ENCODE results near the gene ZNF22. TPM values are rescaled to one million over a fixed set of nuclear protein-coding genes. Genes with fewer than 3 reads are reported as not detected.
A peak's percentile ranks its signal among the peaks of the same experiment; 100 is the strongest.

The ZNF22 gene
- total and polyA plus RNA-seq, 8 donors: 0.58 to 39.8 (median 15.9) TPM

GRCh38 chr10:44978213-44978569 lies 22.5 kb upstream of the ZNF22 start:
- intact Hi-C loops (cut with DNase I; ENCODE audit: low total_unique reads): no loop called here
- 5 to 16% (median 13%) methylated on average over 4 of the region's 4 CpGs for WGBS, 5 donors
- H3K36me3 ChIP-seq: peaks cover 0 to 18% (median 13%) of the 10 kb centered on the region in 4 donors
- H3K27me3 ChIP-seq: no peaks in the 10 kb centered on the region
- H3K9me3 ChIP-seq: no peaks in the 10 kb centered on the region
- H3K4me3 ChIP-seq: peak overlapping the region; percentile 56 to 73 (median 58)
- DNase-seq: no peak
- peaks cover 84 to 99% (median 90%) of the 10 kb centered on the region in 4 donors for H3K4me1 ChIP-seq
- TF ChIP-seq POLR2A (IDR thresholded peaks at IDR 0.05) (no peak), EP300 (IDR thresholded peaks at IDR 0.05) (no peak), POLR2AphosphoS5 (IDR thresholded peaks at IDR 0.05) (no peak), CTCF (IDR thresholded peaks at IDR 0.05) (no peak)
- H3K27ac ChIP-seq: peak overlapping the region; percentile 84 to 92 (median 89)

DNA sequence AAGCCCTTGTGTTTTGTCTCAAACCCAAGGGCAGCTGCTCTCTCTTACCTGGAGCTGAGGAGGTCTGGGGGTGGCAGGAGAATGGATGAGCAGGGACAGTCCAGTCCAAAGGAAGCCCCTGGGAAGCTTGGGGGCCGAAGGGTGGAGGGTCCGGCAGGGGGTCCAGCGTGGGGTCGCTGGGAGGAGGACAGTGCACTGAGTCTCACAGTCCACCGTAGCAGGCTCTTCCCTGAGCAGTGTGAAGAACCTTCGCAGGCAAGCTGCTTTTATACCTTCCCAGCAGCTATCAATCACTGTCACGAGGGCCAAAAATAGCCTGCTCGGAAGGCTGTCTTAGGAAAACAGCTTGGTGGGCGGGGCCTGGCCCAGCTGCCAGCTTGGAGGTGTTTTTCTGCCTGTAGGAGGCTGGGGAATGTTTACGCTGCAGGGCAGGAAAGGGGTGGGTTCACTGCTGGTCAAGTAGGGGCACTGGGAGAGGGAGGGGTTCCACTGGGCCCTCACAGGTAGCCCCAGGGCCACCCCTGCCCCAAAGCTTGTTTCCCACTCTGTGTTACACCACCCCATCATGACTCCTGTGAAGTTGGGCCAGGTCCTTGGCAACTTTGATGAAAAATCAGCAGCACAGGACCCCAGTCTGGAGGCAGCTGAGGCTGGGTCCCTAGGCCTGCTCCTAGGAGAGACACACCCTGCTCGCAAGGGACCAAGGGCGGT lies 22.0 kb upstream of the ZNF22 start, which contains the start of gene DEPP1:
Gene DEPP1 (minus strand): TSS at position 240 of the 711 bp plus-strand sequence. CDS start 779 bp downstream, outside the sequence.
- Histone ChIP-seq H3K27ac (peak within 1 kb of the TSS; percentile 84 to 92 (median 89)), H3K36me3 (peaks cover 0 to 23% (median 16%) of the 10 kb centered on the region in 4 donors), H3K9me3 (no peaks in the 10 kb centered on the region), H3K4me3 (peak within 1 kb of the TSS; percentile 56 to 73 (median 58)), H3K27me3 (no peaks in the 10 kb centered on the region), H3K4me1 (peaks cover 79 to 98% (median 85%) of the 10 kb centered on the region in 4 donors)
- DNase-seq: peak; percentile 97 to 98
- WGBS, 5 donors: 10 to 18% (median 16%) methylated on average over 11 to 12 of the region's 12 CpGs
- intact Hi-C loops (cut with DNase I; ENCODE audit: low total_unique reads): no loop called here
- peak in 2 of 4 donors; percentile 95 to 97 for TF ChIP-seq POLR2A (IDR thresholded peaks at IDR 0.05)
- TF ChIP-seq POLR2AphosphoS5 (IDR thresholded peaks at IDR 0.05): peak; percentile 98 to 100 (median 100)
- peak; percentile 79 for TF ChIP-seq EP300 (IDR thresholded peaks at IDR 0.05)
- peak in 2 of 7 experiments; percentile 6 to 36 for TF ChIP-seq CTCF (IDR thresholded peaks at IDR 0.05)

DNA sequence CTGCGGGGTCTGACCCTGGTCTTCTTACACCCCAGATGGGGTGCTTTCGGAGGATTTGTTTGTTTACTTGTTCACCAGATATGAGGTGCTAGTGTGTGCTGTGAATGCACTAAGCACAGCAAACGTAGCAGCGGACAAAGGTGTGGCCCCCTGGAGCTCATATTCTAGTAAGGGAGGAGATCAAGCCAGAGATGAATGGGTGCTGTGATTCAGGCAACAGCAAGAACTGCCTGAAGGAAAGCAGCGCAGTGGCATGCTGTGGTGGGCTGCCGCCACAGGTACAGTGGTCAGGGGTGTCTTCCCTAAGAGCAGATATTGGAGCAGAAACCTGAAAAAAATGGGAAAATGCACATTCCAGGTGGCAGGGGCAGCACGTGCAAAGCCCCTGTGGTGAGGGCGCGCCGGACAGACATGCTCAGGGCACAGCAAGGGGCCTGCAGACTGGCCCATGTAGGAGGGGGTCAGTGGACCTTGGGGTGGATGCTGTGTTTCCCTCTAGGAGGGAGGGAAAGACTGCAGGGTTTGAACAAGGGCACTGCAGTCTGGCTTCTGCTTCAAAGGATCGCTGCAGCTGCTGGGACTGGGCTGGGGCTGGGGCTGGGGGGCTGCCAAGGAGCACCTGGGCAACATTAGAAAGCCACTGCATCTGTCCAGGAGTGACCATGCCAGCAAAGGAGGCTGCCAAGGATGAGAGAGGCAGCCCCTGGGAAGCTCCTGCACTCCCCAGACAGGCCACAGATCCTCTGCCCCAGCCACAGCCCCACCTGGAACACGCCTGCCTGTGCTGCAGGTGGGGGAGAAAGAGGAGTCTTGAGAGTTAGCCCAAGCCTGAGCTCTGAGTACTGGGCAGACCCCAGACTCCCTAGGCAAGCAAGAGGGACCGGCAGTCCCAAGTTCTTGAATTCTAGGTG lies 21.2 kb upstream of the ZNF22 start:
- no peak for DNase-seq
- intact Hi-C loops (cut with DNase I; ENCODE audit: low total_unique reads): no loop called here
- Histone ChIP-seq H3K4me1 (peaks cover 74 to 98% (median 78%) of the 10 kb centered on the region in 4 donors), H3K9me3 (no peaks in the 10 kb centered on the region), H3K36me3 (peaks cover 0 to 30% (median 20%) of the 10 kb centered on the region in 4 donors), H3K27me3 (no peaks in the 10 kb centered on the region), H3K27ac (peak overlapping the region; percentile 66 to 92 (median 89)), H3K4me3 (peak overlapping the region in 2 of 4 donors; percentile 61 to 73)
- TF ChIP-seq POLR2AphosphoS5 (IDR thresholded peaks at IDR 0.05) (no peak), EP300 (IDR thresholded peaks at IDR 0.05) (no peak)
- 72 to 84% (median 74%) methylated on average over 13 of the region's 13 CpGs for WGBS, 5 donors

GRCh38 chr10:44980309-44981171 lies 20.2 kb upstream of the ZNF22 start:
- peaks cover 71 to 98% (median 78%) of the 10 kb centered on the region in 4 donors for H3K4me1 ChIP-seq
- H3K27ac ChIP-seq: peak overlapping the region; percentile 37 to 92 (median 89)
- no peaks in the 10 kb centered on the region for H3K9me3 ChIP-seq
- H3K36me3 ChIP-seq: peaks cover 0 to 40% (median 29%) of the 10 kb centered on the region in 4 donors
- WGBS, 5 donors: 69 to 79% (median 73%) methylated on average over 10 to 14 of the region's 14 CpGs
- intact Hi-C loops (cut with DNase I; ENCODE audit: low total_unique reads): no loop called here
- no peak for DNase-seq
- TF ChIP-seq POLR2A (IDR thresholded peaks at IDR 0.05) (no peak), CTCF (IDR thresholded peaks at IDR 0.05) (no peak), EP300 (IDR thresholded peaks at IDR 0.05) (no peak), POLR2AphosphoS5 (IDR thresholded peaks at IDR 0.05) (no peak)
- H3K4me3 ChIP-seq: peak overlapping the region in 1 of 4 donors; percentile 73
- H3K27me3 ChIP-seq: no peaks in the 10 kb centered on the region

All from stomach (tissue), 9 donors.